H1 (cell line): ENCODE data around the gene MPC1.

ENCODE experiments used
- CHD1 ChIP-seq: IDR thresholded peaks from 2 replicates; pipeline ENCODE4 v1.6.1; 2012; ENCODE audit warnings: low read depth, low read length, improper control_type of control experiment
- CTCF ChIP-seq, 3 experiments: IDR thresholded peaks; 1 replicate in 2 of 3; 2 replicates in 1 of 3; pipeline versions ENCODE4 v1.5.1 to v1.6.1; 2011; ENCODE audit warnings: low read length in 3 of 3, mild to moderate bottlenecking in 3 of 3, inconsistent platforms in 2 of 3, low read depth in 1 of 3, moderate library complexity in 1 of 3; ENCODE audit not compliant: insufficient read depth in 1 of 3; ENCODE audit errors: control extremely low read depth in 1 of 3
- HDAC2 ChIP-seq, 2 experiments: fragments of 300-600 bp in 1 of 2; sonication (generic) in 1 of 2; IDR thresholded peaks; 2 replicates each; pipeline ENCODE4 v1.6.1; 2011 to 2012; ENCODE audit warnings: low read depth in 2 of 2, low read length in 2 of 2, mild to moderate bottlenecking in 2 of 2, moderate library complexity in 2 of 2, borderline replicate concordance in 1 of 2, inconsistent platforms in 1 of 2
- HDAC6 ChIP-seq: IDR thresholded peaks from one replicate; pipeline ENCODE4 v1.7.1; 2012; ENCODE audit warnings: low read depth, mild to moderate bottlenecking, inconsistent platforms, low read length, moderate library complexity
- JUN ChIP-seq: IDR thresholded peaks from 2 replicates; pipeline ENCODE4 v1.6.1; 2011; ENCODE audit warnings: low read depth, mild to moderate bottlenecking, improper control_type of control experiment, low read length
- POLR2A ChIP-seq, 2 experiments: IDR thresholded peaks; 1 replicate in 1 of 2; 2 replicates in 1 of 2; pipeline ENCODE4 v1.6.1; 2011; ENCODE audit warnings: low read depth in 2 of 2, low read length in 2 of 2, mild to moderate bottlenecking in 2 of 2; ENCODE audit errors: control extremely low read depth in 1 of 2
- POLR2AphosphoS5 ChIP-seq: IDR thresholded peaks from 2 replicates; pipeline ENCODE4 v1.6.1; 2011; ENCODE audit warnings: low read depth, low read length
- SP1 ChIP-seq: IDR thresholded peaks from 2 replicates; pipeline ENCODE4 v1.6.1; 2011; ENCODE audit warnings: low read depth, low read length
- SUZ12 ChIP-seq: fragments of 200-600 bp; sonication (generic); IDR thresholded peaks from 2 replicates; pipeline ENCODE4 v1.6.1; 2012; ENCODE audit warnings: mild to moderate bottlenecking, inconsistent platforms, low read length, moderate library complexity, mixed read lengths
- TAF1 ChIP-seq: IDR thresholded peaks from 2 replicates; pipeline ENCODE4 v1.6.1; 2011; ENCODE audit warnings: mild to moderate bottlenecking, low read depth, low read length
- TBP ChIP-seq: IDR thresholded peaks from 2 replicates; pipeline ENCODE4 v1.6.1; 2011; ENCODE audit warnings: low read depth, low read length, improper control_type of control experiment
- TCF12 ChIP-seq: IDR thresholded peaks from 2 replicates; pipeline ENCODE4 v1.6.1; 2011; ENCODE audit warnings: low read depth, mild to moderate bottlenecking, low read length
- YY1 ChIP-seq: IDR thresholded peaks from 2 replicates; pipeline ENCODE4 v1.6.1; 2011; ENCODE audit warnings: low read depth, mild to moderate bottlenecking, low read length

GRCh38 chr6:166418691-166419143 is 36.0 kb upstream of the MPC1 start:
- no peak for TF ChIP-seq CTCF (IDR thresholded peaks at IDR 0.05; ENCODE audit: control extremely low read depth in 1 of 3, insufficient read depth in 1 of 3, low read depth in 1 of 3, low read length in 3 of 3)
- TF ChIP-seq CHD1: no peak
- TF ChIP-seq POLR2AphosphoS5: no peak
- no peak for TF ChIP-seq YY1
- no peak for TF ChIP-seq SUZ12
- TF ChIP-seq HDAC2 (IDR thresholded peaks at IDR 0.05; ENCODE audit: borderline replicate concordance in 1 of 2, low read depth in 2 of 2, low read length in 2 of 2): no peak
- no peak for TF ChIP-seq POLR2A (IDR thresholded peaks at IDR 0.05; ENCODE audit: control extremely low read depth in 1 of 2, low read depth in 2 of 2, low read length in 2 of 2)
- TF ChIP-seq HDAC6: no peak
- TF ChIP-seq TCF12: no peak
- TF ChIP-seq TAF1: no peak
- no peak for TF ChIP-seq SP1
- TF ChIP-seq TBP: no peak
- TF ChIP-seq JUN: no peak
